Activated CD8-positive, alpha-beta T cell treated with anti-CD3 and anti-CD28 coated beads for 36 hours (primary cell): ENCODE data around the gene CACNA2D2. TPM values are rescaled to one million over a fixed set of nuclear protein-coding genes. Genes with fewer than 3 reads are reported as not detected.

Source experiments
- ATAC-seq: fragments of 200-7000 bp; cut with Tn5 transposase; one replicate; pipeline ENCODE4 v1.10.0; 2021; ENCODE audit warnings: mild to moderate bottlenecking, moderate library complexity
- CTCF ChIA-PET: fragments of 350-600 bp; sonication (Branson Sonifier 250); formaldehyde crosslinking; loops from one replicate; lab custom pipeline; 2021; ENCODE audit warnings: antibody characterized with exemption; lab: Charles Lee
- POLR2A ChIA-PET: fragments of 350-600 bp; sonication (Branson Sonifier 250); formaldehyde crosslinking; loops from one replicate; lab custom pipeline; 2021; ENCODE audit warnings: antibody characterized with exemption; lab: Charles Lee
- DNase-seq: peaks from one replicate; pipeline ENCODE4 v3.0.0-alpha.2; 2020
- H3K27ac Mint-ChIP-seq: one replicate; pipeline ENCODE4 v1.8.0; 2021; ENCODE audit warnings: mild to moderate bottlenecking, mixed read lengths
- H3K27me3 Mint-ChIP-seq: one replicate; pipeline ENCODE4 v1.8.0; 2021; ENCODE audit warnings: mixed read lengths
- H3K36me3 Mint-ChIP-seq: one replicate; pipeline ENCODE4 v1.8.0; 2021; ENCODE audit warnings: low read depth, mixed read lengths
- H3K4me1 Mint-ChIP-seq: one replicate; pipeline ENCODE4 v1.8.0; 2021; ENCODE audit warnings: low read depth, mixed read lengths
- H3K4me3 Mint-ChIP-seq: one replicate; pipeline ENCODE4 v1.8.0; 2021; ENCODE audit warnings: mild to moderate bottlenecking, moderate library complexity, mixed read lengths
- H3K9me3 Mint-ChIP-seq: one replicate; pipeline ENCODE4 v1.8.0; 2021; ENCODE audit warnings: mixed read lengths
- intact Hi-C: fragments of 100-400 bp; cut with micrococcal nuclease; formaldehyde crosslinking; loops from one replicate; pipeline ENCODE4 v1.10.0; 2022
- total RNA-seq, 2 experiments: library from RNA; stranded (reverse); gene quantifications; one replicate each; pipeline ENCODE4 v1.2.3, GENCODE V29; 2021
- TF ChIP-seq, protein P1 (sequence below): fragments of 200-600 bp; IDR thresholded peaks from one replicate; pipeline ENCODE4 v1.8.0; 2022; ENCODE audit warnings: antibody characterized with exemption, mild to moderate bottlenecking

Gene CACNA2D2
- total RNA-seq, 2 experiments from 2014 or later: 1.6 to 2.1 TPM

DNA sequence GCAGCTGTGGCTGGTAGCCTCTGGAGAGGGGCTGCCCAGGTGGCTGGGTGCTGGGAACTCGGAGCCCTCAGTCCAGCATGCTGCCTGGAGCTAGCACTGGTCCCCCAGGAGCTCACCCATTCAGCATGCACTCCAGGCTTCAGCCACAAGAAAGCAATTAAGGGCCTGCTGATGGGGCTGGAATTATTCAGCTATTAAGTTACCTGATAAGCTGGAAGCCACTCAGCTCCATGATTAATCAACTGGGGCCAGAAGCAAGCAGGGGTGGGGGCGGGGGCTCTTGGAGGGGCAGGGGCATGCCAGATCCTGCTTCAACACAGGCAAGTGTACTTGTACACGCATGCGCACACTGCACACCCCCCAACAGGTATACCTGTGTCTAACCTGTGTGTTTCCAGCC lies 122.1 kb downstream of the CACNA2D2 start:
- POLR2A ChIA-PET: no interaction called here
- no peak for ATAC-seq
- DNase-seq: no peak

DNA sequence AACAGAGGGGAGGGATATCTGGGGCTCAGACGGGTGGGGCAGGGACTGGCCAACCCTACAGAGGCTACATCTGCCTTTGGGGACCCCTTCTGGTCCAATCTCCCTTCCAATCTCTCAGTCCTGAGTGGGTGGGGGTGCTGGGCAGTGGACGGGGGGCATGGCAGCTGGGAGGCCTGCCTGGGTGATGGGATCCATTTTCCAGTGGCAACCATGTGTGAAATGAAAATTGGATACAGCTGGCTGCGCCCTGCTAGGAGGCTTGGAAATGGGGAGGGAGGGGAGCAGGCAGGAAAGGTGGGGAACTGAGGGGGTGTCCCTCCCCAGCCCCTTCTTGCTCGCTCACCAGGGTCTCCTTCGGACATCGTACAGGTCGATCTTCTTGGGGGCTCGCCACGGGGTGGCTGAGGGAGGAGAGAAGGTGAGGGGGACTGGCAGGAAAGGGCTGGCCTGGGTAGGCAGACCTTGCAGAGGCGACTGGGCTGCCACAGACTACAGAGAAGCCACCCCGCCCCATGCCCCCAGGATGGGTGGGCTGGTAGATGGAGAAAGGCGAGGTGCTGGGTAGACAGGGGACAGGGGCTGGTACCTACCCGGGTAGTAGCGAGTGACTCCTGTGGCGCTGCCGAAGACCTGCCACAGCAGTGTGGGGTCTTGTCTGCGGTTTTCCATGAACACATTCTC lies 122.9 kb downstream of the CACNA2D2 start:
- no peaks in the 10 kb centered on the region for H3K9me3 Mint-ChIP-seq
- CTCF ChIA-PET: interaction anchor here (1.1 to 1.2 kb wide), 3 partner anchors 138 to 296 kb away, joined by 3 to 5 read pairs (median 4); no protein-coding TSS in a partner anchor
- no peak overlapping the region for H3K27ac Mint-ChIP-seq
- H3K4me1 Mint-ChIP-seq: no peaks in the 10 kb centered on the region
- intact Hi-C loops: no loop called here
- no peaks in the 10 kb centered on the region for H3K36me3 Mint-ChIP-seq
- TF ChIP-seq, protein P1, sequence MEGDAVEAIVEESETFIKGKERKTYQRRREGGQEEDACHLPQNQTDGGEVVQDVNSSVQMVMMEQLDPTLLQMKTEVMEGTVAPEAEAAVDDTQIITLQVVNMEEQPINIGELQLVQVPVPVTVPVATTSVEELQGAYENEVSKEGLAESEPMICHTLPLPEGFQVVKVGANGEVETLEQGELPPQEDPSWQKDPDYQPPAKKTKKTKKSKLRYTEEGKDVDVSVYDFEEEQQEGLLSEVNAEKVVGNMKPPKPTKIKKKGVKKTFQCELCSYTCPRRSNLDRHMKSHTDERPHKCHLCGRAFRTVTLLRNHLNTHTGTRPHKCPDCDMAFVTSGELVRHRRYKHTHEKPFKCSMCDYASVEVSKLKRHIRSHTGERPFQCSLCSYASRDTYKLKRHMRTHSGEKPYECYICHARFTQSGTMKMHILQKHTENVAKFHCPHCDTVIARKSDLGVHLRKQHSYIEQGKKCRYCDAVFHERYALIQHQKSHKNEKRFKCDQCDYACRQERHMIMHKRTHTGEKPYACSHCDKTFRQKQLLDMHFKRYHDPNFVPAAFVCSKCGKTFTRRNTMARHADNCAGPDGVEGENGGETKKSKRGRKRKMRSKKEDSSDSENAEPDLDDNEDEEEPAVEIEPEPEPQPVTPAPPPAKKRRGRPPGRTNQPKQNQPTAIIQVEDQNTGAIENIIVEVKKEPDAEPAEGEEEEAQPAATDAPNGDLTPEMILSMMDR: no peak
- ATAC-seq (no peak), DNase-seq (no peak)
- POLR2A ChIA-PET: no interaction called here
- no peak overlapping the region for H3K4me3 Mint-ChIP-seq
- no peaks in the 10 kb centered on the region for H3K27me3 Mint-ChIP-seq

More for the DNA sequence above, 122.1 kb downstream of the CACNA2D2 start:
- Mint-ChIP-seq H3K4me1 (no peaks in the 10 kb centered on the region), H3K27me3 (no peaks in the 10 kb centered on the region), H3K9me3 (no peaks in the 10 kb centered on the region), H3K4me3 (no peak overlapping the region), H3K27ac (no peak overlapping the region), H3K36me3 (no peaks in the 10 kb centered on the region)
- intact Hi-C loops: no loop called here
- TF ChIP-seq, protein P1: no peak
- CTCF ChIA-PET: interaction anchor here (1.1 to 1.2 kb wide), 3 partner anchors 137 to 295 kb away, joined by 3 to 5 read pairs (median 4); no protein-coding TSS in a partner anchor

DNA sequence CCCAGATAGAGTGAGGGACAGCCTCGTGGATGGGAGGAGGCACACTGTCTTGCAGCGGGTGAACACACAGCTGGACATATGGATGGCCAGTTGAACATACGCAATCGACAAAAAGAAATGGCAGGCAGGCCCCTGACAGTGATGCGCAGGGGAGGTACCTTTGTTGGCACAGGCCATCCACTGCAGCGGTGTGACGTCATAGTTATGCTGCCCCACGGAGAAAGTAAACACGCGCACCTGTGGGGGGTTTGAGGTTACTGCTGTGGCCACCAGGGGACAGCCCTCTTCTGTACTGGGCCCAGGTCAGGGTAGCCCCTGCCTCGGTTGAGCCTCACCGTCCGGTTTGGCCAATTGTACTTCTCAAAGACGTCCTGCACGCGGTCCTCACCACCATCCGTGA lies 124.7 kb downstream of the CACNA2D2 start:
- H3K36me3 Mint-ChIP-seq: no peaks in the 10 kb centered on the region
- H3K9me3 Mint-ChIP-seq: no peaks in the 10 kb centered on the region
- TF ChIP-seq, protein P1: no peak
- ChIA-PET CTCF (no interaction called here), POLR2A (no interaction called here)
- no peak overlapping the region for H3K4me3 Mint-ChIP-seq
- H3K27ac Mint-ChIP-seq: no peak overlapping the region
- no peaks in the 10 kb centered on the region for H3K27me3 Mint-ChIP-seq
- H3K4me1 Mint-ChIP-seq: no peaks in the 10 kb centered on the region
- DNase-seq: no peak
- intact Hi-C loops: no loop called here
- ATAC-seq: no peak

- Mint-ChIP-seq H3K27ac (no peak overlapping the region), H3K4me1 (peaks cover 3% of the 10 kb centered on the region), H3K36me3 (no peaks in the 10 kb centered on the region), H3K27me3 (no peaks in the 10 kb centered on the region), H3K9me3 (no peaks in the 10 kb centered on the region), H3K4me3 (no peak overlapping the region)
- POLR2A ChIA-PET: no interaction called here
- DNase-seq (no peak), ATAC-seq (no peak)
- intact Hi-C loops: no loop called here
- CTCF ChIA-PET: no interaction called here
- TF ChIP-seq, protein P1: no peak
Measured at GRCh38 chr3:50378024-50378423, 125.4 kb downstream of the CACNA2D2 start.

DNA sequence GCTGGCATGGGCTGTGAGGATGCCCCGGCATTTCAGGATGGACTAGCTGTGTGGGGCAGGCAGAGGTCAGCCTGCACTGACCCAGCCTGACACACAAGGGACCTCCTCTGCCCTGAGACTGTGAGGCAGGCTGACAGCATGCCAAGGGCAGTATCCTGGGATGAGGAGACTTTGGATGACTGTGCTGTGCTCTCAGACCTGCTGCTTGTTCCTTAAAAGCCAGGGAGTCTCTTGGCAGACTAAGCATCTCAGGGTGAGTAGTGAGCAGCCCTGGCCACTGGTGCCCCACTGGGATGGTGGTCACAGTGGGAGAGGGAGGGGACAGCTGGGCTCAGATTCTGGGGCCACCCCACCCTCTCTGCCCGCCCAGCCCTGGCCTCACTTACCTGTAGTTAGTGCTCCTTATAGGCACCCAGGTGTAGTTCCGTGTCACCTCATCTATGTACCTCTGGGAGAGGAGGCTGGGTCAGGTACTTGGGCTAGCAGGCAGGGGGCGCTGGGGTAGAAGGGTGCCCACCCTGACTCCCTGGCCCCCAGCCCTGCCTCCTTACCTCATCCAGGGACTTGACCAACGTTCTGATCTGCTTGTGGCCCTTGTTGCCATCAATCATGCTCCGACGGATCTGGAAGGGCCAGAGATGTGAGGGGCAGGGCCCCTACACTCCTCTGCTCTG lies 128.0 kb downstream of the CACNA2D2 start:
- H3K9me3 Mint-ChIP-seq: no peaks in the 10 kb centered on the region
- POLR2A ChIA-PET: no interaction called here

More for the DNA sequence above, 128.0 kb downstream of the CACNA2D2 start:
- Mint-ChIP-seq H3K27ac (no peak overlapping the region), H3K27me3 (no peaks in the 10 kb centered on the region), H3K4me1 (peaks cover 5% of the 10 kb centered on the region), H3K4me3 (no peak overlapping the region), H3K36me3 (no peaks in the 10 kb centered on the region)
- DNase-seq (no peak), ATAC-seq (peak; percentile 45)
- CTCF ChIA-PET: no interaction called here
- intact Hi-C loops: no loop called here
- TF ChIP-seq, protein P1: no peak
